RKO (cell line): ENCODE data around the gene NFYB.
"Not testable (repeated sequence)": the region's sequence is repeated elsewhere in the genome, so short reads cannot be mapped to it uniquely, and the experiment has no call there.

Experiments used
- DNase-seq: peaks from one replicate; pipeline ENCODE4 v3.0.0-alpha.2; 2016; ENCODE audit warnings: low spot score

NFYB gene

GRCh38 chr12:104137902-104138796 is at the start of gene NFYB:
Gene NFYB, minus strand, starts transcription at chr12:104138210. Its CDS starts 2,757 bp downstream, at chr12:104135453.
- DNase-seq, result peak; percentile 96

GRCh38 chr12:104187446-104188155 is 49.6 kb upstream of the NFYB start:
- no peak for DNase-seq

- no peak for DNase-seq
Measured at GRCh38 chr12:104183443-104183842, 45.4 kb upstream of the NFYB start.

- DNase-seq, result no peak
Measured at GRCh38 chr12:104182621-104183378, 44.8 kb upstream of the NFYB start.

- no peak for DNase-seq
Measured at GRCh38 chr12:104182144-104182543, 44.1 kb upstream of the NFYB start.

GRCh38 chr12:104181313-104181712 is 43.3 kb upstream of the NFYB start:
- DNase-seq, result no peak

DNA sequence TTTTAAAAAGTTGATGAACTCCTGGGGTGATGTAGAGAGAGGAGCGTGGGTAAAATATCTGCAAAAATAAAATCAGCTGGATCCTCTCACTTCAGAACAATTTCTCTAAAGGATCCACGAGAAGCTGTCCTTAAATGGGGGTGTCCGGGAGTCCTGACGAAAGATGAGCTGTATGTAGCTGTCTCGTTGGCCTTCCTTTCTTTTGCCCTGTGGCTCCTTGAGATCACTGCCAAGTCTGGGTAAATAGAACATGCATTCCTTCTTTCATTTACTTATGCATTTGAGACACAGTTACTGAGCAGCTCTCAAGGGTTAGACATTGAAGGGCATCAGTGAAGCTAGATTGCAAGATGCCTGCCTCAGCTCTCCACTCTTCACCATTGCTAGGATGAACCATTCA is 42.4 kb upstream of the NFYB start:
- DNase-seq, result no peak

DNA sequence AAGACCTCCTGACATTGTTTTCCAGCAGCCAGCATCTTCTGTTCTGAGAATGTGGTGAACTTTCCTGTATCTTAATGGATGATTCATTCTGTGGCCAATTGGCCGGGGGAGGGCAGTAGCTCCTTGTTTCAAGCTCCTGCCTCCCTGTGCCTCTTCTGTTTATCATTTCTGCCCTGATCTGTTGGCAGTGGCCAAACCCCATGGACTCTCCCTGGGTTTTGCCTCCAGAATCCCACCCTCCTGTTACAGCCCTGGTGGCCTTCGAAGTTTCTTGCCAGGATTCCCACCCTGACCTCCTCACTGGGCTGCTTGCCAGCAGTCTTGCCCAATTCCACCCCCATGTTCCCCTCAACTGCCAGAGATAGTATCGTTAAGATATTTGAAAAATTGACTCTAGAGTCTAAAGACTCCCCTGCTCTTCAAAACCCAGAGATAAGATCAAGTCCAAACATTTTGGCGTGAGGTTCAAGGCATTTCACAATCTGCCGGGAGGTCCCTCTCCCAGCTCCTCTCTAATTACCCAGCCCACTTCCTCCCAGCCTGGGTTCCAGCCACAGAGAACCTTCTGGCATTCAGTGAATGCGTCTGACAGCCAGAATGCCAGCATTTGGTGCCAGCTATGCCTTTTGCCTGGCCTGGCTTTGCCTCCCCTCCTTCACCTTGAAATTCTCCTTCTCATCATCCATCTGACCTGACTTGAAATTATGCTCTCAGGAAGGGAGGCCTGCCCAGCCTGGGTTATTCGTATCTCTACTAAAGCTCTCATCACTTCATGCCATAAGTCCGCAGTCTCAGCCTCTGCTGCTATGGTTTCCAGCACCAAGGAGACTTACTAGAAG is 39.9 kb upstream of the NFYB start:
- peak; percentile 50 for DNase-seq

GRCh38 chr12:104177336-104177662 is 39.3 kb upstream of the NFYB start:
- no peak for DNase-seq

DNA sequence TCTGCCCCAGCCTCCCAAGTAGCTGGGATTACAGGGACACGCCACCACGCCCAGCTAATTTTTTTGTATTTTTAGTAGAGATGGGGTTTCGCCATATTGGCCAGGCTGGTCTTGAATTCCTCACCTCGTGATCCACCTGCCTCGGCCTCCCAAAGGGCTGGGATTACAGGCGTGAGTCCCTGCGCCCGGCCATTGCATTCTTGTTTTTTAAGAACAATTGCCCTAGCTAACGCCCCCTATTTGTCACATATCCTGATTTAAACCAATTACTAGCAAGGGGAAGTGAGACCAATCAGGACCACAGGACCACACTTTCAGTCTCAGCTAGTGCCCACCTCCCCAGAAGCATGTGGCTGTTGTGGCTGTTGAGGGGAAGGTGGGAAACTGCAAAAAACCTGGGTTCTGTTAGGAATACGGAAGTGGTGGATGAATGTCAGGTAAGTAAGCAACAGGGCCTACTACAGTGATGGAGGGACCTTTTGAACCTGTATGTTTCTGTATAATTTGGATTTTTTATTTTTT is 37.8 kb upstream of the NFYB start:
- DNase-seq, result no peak

DNA sequence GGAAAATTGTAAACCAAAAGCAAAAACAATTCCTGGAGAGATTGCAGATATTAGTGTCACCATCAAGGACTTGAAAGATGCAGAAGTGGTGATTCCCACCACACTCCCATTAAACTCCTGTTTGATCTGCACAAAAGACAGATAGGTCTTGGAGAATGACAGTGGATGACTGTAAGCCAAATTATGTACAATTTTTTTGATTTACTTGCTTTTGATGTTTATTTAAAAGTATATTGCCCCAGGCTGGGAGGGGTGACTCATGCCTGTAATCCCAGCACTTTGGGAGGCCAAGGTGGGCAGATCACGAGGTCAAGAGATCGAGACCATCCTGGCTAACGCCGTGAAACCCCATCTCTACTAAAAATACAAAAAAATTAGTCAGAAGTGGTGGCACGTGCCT is 35.8 kb upstream of the NFYB start:
- DNase-seq, result not testable (repeated sequence)

DNA sequence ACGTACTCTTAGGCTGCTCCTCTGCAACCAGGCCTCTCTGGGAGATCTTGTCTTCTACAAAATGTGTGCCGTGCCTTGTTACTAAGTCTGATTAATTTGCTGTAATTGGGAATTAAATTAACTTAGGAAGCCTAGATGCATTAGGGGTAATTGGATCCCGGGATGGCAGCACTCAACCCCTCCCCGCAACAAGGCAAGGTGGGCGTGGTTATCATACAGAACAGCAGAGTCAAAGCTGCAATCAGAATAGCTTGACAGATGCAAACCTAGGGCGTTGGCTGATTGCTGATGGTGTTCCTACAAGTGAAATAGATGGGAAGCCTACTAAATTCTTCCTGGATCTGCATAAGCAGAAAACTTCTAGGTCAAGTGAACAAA is 34.5 kb upstream of the NFYB start:
- DNase-seq, result no peak

DNA sequence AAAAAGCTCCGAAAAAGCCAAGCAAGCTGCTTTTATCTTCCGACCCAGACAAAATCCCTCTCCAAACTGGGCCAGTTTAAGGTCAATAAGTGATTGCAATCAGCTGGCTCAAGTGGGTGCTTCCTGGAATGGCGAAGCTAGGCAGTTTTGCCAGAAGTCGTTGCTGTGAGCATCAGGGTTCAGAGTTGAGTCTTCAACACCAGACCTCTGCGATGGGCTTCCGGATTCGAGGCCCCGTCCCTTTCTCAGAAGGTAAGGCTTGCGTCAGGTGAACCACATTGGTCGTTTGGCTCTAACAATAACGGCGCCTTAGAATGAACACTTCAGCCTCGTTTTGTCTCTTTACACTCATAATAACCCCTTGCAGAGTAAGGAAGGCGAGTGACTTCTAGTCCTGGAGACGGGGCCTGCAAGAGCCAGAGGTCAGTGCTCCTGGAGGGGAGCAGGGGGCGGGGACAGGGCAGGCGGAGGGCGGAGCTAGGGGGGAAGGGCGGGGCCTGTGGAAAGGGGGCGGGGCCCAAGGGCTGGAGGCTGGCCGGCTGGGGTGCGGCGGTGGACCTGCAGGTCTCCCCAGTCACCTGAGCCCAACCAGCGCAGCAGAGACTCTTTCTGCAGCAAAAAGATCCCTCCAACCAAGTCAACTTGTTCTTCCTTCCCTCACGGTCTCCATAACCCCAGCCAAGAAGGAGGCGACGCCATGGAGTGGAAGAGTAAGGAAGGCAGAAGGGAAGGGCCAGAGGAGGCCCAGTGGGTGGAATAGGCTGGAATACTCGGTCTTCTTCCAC is 34.0 kb upstream of the NFYB start:
- DNase-seq, result no peak

DNA sequence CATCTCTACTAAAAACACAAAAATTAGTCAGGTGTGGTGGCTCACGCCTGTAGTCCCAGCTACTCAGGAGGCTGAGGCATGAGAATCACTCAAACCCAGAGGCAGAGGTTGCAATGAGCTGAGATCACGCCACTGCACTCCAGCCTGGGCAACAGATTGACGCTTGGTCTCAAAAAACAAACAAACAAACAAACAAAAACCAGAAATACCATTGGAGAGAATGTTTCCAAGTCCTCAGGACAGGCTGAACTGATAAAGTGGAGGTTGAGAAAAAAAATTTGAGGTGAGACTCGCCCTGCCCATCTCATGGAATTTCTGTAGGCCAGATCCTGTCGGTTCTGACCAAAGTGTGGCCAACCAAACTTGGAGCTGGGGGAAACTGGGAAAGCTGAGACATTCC is 30.6 kb upstream of the NFYB start:
- DNase-seq, result no peak

GRCh38 chr12:104167519-104168458 is 29.8 kb upstream of the NFYB start:
- no peak for DNase-seq

DNA sequence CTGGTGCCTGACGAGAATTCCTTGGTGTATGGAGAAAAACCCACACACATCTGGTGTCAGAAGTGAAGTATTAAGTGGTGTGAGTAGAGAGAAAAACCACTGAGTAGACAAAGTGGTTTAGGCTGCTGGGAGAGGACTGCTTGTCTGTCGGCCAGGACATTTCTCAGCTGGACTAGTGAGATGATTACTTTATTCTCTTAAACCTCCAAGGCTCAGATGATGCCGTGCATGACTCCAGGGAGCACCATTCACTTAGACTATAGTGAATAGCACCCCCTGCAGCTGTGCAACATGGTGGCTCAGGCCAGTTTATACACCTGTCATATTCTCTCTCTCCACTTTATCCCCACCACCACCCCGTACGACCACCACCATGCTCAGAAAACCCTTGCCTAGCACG is 28.5 kb upstream of the NFYB start:
- DNase-seq, result no peak

- DNase-seq, result no peak
Measured at GRCh38 chr12:104165801-104166200, 27.8 kb upstream of the NFYB start.

DNA sequence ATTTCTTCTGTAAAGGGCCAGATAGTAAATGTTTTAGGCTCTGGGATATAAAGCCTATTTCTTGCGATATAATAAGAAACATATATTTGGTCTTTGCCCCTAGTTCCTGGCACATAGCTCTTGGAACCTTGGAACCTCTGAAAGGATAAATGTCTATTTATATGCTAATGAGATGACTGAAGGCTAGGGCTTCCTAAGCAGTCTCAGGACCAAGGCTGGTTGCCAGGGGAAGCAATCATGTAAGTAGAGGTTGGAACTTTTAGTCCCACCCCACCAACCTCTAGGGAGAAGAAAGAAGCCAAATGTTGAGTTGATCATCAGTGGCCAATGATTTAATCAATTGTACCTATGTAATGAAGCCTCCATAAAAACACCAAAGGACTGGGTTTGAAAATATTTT is 26.6 kb upstream of the NFYB start:
- DNase-seq, result no peak

- peak; percentile 34 for DNase-seq
Measured at GRCh38 chr12:104163631-104164030, 25.6 kb upstream of the NFYB start.

GRCh38 chr12:104163028-104163427 is 25.0 kb upstream of the NFYB start:
- DNase-seq, result not testable (repeated sequence)
